ENCODE measurements around the gene FAT2.

DNA sequence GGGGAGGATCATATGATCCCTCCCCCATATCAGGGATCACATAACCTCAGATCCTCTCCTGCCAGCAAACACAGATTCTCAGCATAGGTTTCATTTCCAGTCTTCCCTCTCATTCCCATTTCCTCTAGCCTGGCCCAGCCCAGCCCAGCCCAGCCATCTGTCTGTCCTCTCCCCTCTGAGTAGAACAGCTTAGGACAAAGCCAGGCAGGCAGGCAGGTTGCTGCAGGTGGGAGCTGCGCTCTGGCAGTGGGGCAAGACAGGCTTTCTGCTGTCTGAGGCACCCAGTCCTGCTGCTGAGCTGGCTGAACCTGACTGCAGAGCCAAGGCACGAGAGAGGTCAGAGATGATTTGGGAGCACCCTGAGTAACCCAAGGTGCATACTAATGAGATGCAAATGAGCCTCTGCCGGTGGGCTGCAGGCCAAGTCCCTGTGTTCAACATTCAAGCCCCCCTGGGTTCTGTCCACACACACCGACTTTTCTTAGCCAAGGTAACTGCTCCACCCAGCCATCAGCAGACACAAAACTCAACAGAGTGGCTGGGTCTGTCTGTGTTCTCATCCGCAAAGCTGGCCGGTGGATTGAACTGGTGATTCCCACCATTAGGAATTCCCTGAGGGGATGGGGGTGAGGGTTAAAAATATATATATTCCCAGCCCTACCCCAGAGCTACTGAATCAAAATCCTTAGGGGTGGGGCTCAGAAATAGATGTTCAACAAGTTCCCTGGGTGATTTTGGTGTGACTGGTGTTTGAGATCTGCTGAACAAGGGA, 9.1 kb downstream of the FAT2 start:
- TF ChIP-seq ZNF274 (IDR thresholded peaks at IDR 0.05; ENCODE audit: low read depth, low read length) (no peak), YY1 (IDR thresholded peaks at IDR 0.05; ENCODE audit: insufficient read depth, insufficient read length) (no peak)
